HepG2 (cell line): ENCODE measurements around the gene PSD. TPM values are rescaled to one million over a fixed set of nuclear protein-coding genes. Genes with fewer than 3 reads are reported as not detected.

Experiments used
- ATAC-seq: fragments of 200-7000 bp; cut with Tn5 transposase; 3 replicates; pipeline ENCODE4 v1.9.1; 2020; ENCODE audit warnings: mild to moderate bottlenecking, moderate library complexity
- BruUV-seq: library from RNA; stranded (reverse); fragments of 400-500 nt; replicated peaks from 2 replicates; lab custom pipeline; 2021; lab: Mats Ljungman, UMichigan
- CTCF ChIA-PET: fragments of 300-600 bp; formaldehyde crosslinking; extraction: SDS; loops from one replicate; lab custom pipeline; 2021; ENCODE audit warnings: low total read pairs, inconsistent platforms, low intra/inter-chr PET ratio; lab: Yijun Ruan, JAX
- POLR2A ChIA-PET: fragments of 350-600 bp; sonication (Branson Sonifier 250); formaldehyde crosslinking; loops from one replicate; lab custom pipeline; 2020; ENCODE audit warnings: antibody characterized with exemption, inconsistent platforms; lab: Yijun Ruan, JAX
- DNase-seq: peaks from one replicate; pipeline ENCODE4 v3.0.0-alpha.2; 2015; ENCODE audit warnings: low spot score
- FAIRE-seq: peaks from 3 replicates; lab custom pipeline; 2011; peaks lifted over from hg19 to GRCh38; lab: Jason Lieb, UNC
- H2AFZ ChIP-seq: one replicate; pipeline ENCODE4 v1.6.1; 2011; ENCODE audit warnings: low read length, inconsistent platforms
- H3K27ac ChIP-seq: fragments of 300-600 bp; 3 replicates; pipeline ENCODE4 v1.8.0; 2011; ENCODE audit warnings: mixed run types, mild to moderate bottlenecking, mixed read lengths, low read length, inconsistent platforms; ENCODE audit not compliant: insufficient read depth; ENCODE audit errors: extremely low read length
- H3K27me3 ChIP-seq, 2 experiments: fragments of 200-600 bp in 1 of 2; 2 replicates in 1 of 2; 3 replicates in 1 of 2; pipeline versions ENCODE4 v1.6.0 to v1.8.0; 2011; ENCODE audit warnings: low read length in 2 of 2, mild to moderate bottlenecking in 2 of 2, moderate library complexity in 2 of 2, inconsistent platforms in 1 of 2; ENCODE audit not compliant: insufficient read depth in 2 of 2, control insufficient read depth in 1 of 2
- H3K36me3 ChIP-seq, 2 experiments: fragments of 200-600 bp in 1 of 2; replicated peaks in 1 of 2; 2 replicates in 1 of 2; 3 replicates in 1 of 2; pipeline versions ENCODE4 v1.5.1 to v1.8.0; 2011; ENCODE audit warnings: low read length in 2 of 2, inconsistent platforms in 1 of 2; ENCODE audit not compliant: insufficient read depth in 2 of 2, control insufficient read depth in 1 of 2
- H3K4me1 ChIP-seq: 2 replicates; pipeline ENCODE4 v1.5.1; 2012; ENCODE audit warnings: low read length, inconsistent platforms; ENCODE audit not compliant: insufficient read depth
- H3K4me2 ChIP-seq: 2 replicates; pipeline ENCODE4 v1.6.0; 2011; ENCODE audit warnings: low read depth, low read length, inconsistent platforms
- H3K4me3 ChIP-seq, 3 experiments: fragments of 200-600 bp in 1 of 3; sonication (generic), shearing (Covaris generic) in 1 of 3; replicated peaks in 1 of 3; 2 replicates each; pipeline ENCODE4 v1.5.1; 2011 to 2016; ENCODE audit warnings: low read length in 3 of 3, inconsistent platforms in 2 of 3, low read depth in 2 of 3, mild to moderate bottlenecking in 2 of 3, control low read depth in 1 of 3, mixed read lengths in 1 of 3; ENCODE audit not compliant: insufficient read depth in 1 of 3
- H3K79me2 ChIP-seq: one replicate; pipeline ENCODE4 v1.6.1; 2011; ENCODE audit warnings: low read length, inconsistent platforms; ENCODE audit not compliant: insufficient read depth
- H3K9ac ChIP-seq: 2 replicates; pipeline ENCODE4 v1.6.0; 2011; ENCODE audit warnings: mild to moderate bottlenecking, low read depth, low read length, inconsistent platforms; ENCODE audit not compliant: insufficient read depth
- H3K9me3 ChIP-seq: 2 replicates; pipeline ENCODE4 v1.5.1; 2012; ENCODE audit warnings: mild to moderate bottlenecking, low read length
- H4K20me1 ChIP-seq: 2 replicates; pipeline ENCODE4 v1.6.0; 2011; ENCODE audit warnings: inconsistent platforms, mild to moderate bottlenecking, low read length, moderate library complexity; ENCODE audit not compliant: insufficient read depth
- CSRNP2 ChIP-seq: sonication (generic); formaldehyde crosslinking; conservative IDR thresholded peaks from 2 replicates; pipeline ENCODE4 v1.8.0; 2022; ENCODE audit warnings: low read depth, missing genetic modification reagents
- MTA1 ChIP-seq: sonication (generic); formaldehyde crosslinking; IDR thresholded peaks from 2 replicates; pipeline ENCODE4 v1.4.0; 2020; ENCODE audit warnings: missing genetic modification reagents, mild to moderate bottlenecking, borderline replicate concordance
- PHF21A ChIP-seq: sonication (generic); formaldehyde crosslinking; IDR thresholded peaks from 2 replicates; pipeline ENCODE4 v1.5.0; 2020; ENCODE audit warnings: mild to moderate bottlenecking, missing genetic modification reagents
- PHF8 ChIP-seq: sonication (generic); formaldehyde crosslinking; IDR thresholded peaks from 2 replicates; pipeline ENCODE4 v1.5.0; 2020; ENCODE audit warnings: missing genetic modification reagents
- RBFOX2 ChIP-seq: fragments of 200-400 bp; formaldehyde crosslinking; IDR thresholded peaks from 2 replicates; pipeline ENCODE4 v1.6.1; 2017; ENCODE audit warnings: low read depth, mild to moderate bottlenecking, low read length
- REL ChIP-seq: sonication (generic); formaldehyde crosslinking; conservative IDR thresholded peaks from 2 replicates; pipeline ENCODE4 v1.8.0; 2022; ENCODE audit warnings: mild to moderate bottlenecking, missing genetic modification reagents, moderate library complexity
- SAFB2 ChIP-seq: sonication (generic); formaldehyde crosslinking; IDR thresholded peaks from 2 replicates; pipeline ENCODE4 v1.5.1; 2020; ENCODE audit warnings: missing genetic modification reagents, low read depth, mild to moderate bottlenecking, borderline replicate concordance
- ZFP62 ChIP-seq: sonication (generic); formaldehyde crosslinking; IDR thresholded peaks from 2 replicates; pipeline ENCODE4 v1.4.0; 2020; ENCODE audit warnings: missing genetic modification reagents
- ZFX ChIP-seq: sonication (generic); formaldehyde crosslinking; IDR thresholded peaks from 2 replicates; pipeline ENCODE4 v1.4.0; 2020; ENCODE audit warnings: mild to moderate bottlenecking, low read depth, missing genetic modification reagents, moderate library complexity
- ZNF292 ChIP-seq: sonication (generic); formaldehyde crosslinking; IDR thresholded peaks from 2 replicates; pipeline ENCODE4 v1.8.1; 2022; ENCODE audit warnings: mild to moderate bottlenecking, low read depth, missing genetic modification reagents, borderline replicate concordance
- ZNF383 ChIP-seq: sonication (generic); formaldehyde crosslinking; IDR thresholded peaks from 2 replicates; pipeline ENCODE4 v1.4.0; 2020; ENCODE audit warnings: missing genetic modification reagents, mild to moderate bottlenecking, borderline replicate concordance
- ZNF512 ChIP-seq: sonication (generic); formaldehyde crosslinking; IDR thresholded peaks from 2 replicates; pipeline ENCODE4 v1.4.0; 2020; ENCODE audit warnings: mild to moderate bottlenecking, missing genetic modification reagents
- ZNF761 ChIP-seq: sonication (generic); formaldehyde crosslinking; conservative IDR thresholded peaks from 2 replicates; pipeline ENCODE4 v1.4.0; 2020; ENCODE audit warnings: mild to moderate bottlenecking, missing genetic modification reagents
- ZNF772 ChIP-seq: sonication (generic); formaldehyde crosslinking; IDR thresholded peaks from 2 replicates; pipeline ENCODE4 v1.5.0; 2020; ENCODE audit warnings: mild to moderate bottlenecking, missing genetic modification reagents
- ZSCAN31 ChIP-seq: sonication (generic); formaldehyde crosslinking; IDR thresholded peaks from 2 replicates; pipeline ENCODE4 v1.5.0; 2020; ENCODE audit warnings: low read depth, mild to moderate bottlenecking, missing genetic modification reagents
- WGBS: methylation state at CpG from one replicate; pipeline ENCODE4 v1.1.6; 2017; ENCODE audit warnings: low lambda C conversion rate; 5-methylcytosine and 5-hydroxymethylcytosine counted together
- in situ Hi-C: cut with HindIII; loops from 2 replicates; pipeline ENCODE4 v1.10.0; 2017; ENCODE audit warnings: low pct_unique_long_range_greater_than_20kb; ENCODE audit not compliant: extremely low pct_ligation_motif_present
- intact Hi-C: fragments of 100-400 bp; cut with micrococcal nuclease; formaldehyde crosslinking; loops from one replicate; pipeline ENCODE4 v1.10.0; 2022; ENCODE audit not compliant: unreplicated experiment
- polyA plus RNA-seq, 8 experiments: library from polyadenylated mRNA; depleted of rRNA in 3 of 8; stranded (reverse) in 7 of 8; unstranded in 1 of 8; fragments of >200 nt; fragmentation: Illumina TruSeq in 4 of 8; extraction: Trizol in 4 of 8; gene quantifications; 2 replicates each; pipeline versions ENCODE4 v1.2.1 to v1.2.3, GENCODE V29; 2011 to 2016; ENCODE audit warnings: low read depth in 4 of 8, missing spikeins in 1 of 8, mixed read lengths in 1 of 8; ENCODE audit not compliant: insufficient read depth in 1 of 8
- total RNA-seq, 5 experiments: library from RNA; depleted of rRNA; stranded (reverse); fragments of >200 nt; fragmentation: Illumina TruSeq; extraction: Trizol; gene quantifications; 2 replicates each; pipeline ENCODE4 v1.2.3, GENCODE V29; 2016; ENCODE audit warnings: low read depth in 1 of 5

PSD gene
- total and polyA plus RNA-seq, 2 of the 13 experiments (the other 11 are each of a cell fraction or from before 2014, with no cell fraction given) = 0.35 to 0.58 TPM

- DNase-seq (no peak), FAIRE-seq (no peak), ATAC-seq (peak; percentile 4; the same call in 1 of the 3 replicates)
- Histone ChIP-seq H3K4me2 (peak overlapping the region; percentile 96), H3K36me3 (no peaks in the 10 kb centered on the region), H3K4me3 (peak overlapping the region; percentile 25 to 74 (median 43)), H3K9me3 (no peaks in the 10 kb centered on the region), H3K9ac (peak overlapping the region; percentile 41; the same call in 1 of the 2 replicates), H4K20me1 (no peaks in the 10 kb centered on the region), H2AFZ (peak overlapping the region; percentile 85), H3K27ac (no peak overlapping the region), H3K4me1 (peaks cover 58% of the 10 kb centered on the region), H3K79me2 (no peaks in the 10 kb centered on the region), H3K27me3 (no peaks in the 10 kb centered on the region)
- POLR2A ChIA-PET = interaction anchor here (1.2 to 4.6 kb wide), 5 partner anchors 9 to 42 kb away, joined by 3 to 73 read pairs (median 29); partner anchors contain the start of genes ACTR1A, C10orf95, CUEDC2 and FBXL15
- CTCF ChIA-PET = no interaction called here
- WGBS = 43% methylated on average over 8 of the region's 8 CpGs
- BruUV-seq = no TSS peak
- intact Hi-C loops (loop anchor here (2.0 kb wide), 1 partner anchor 68 kb away; no protein-coding TSS in a partner anchor), in situ Hi-C loops (loop anchor here (5.0 kb wide), 1 partner anchor 39 kb away; the partner anchor contains the start of gene FBXL15)
- TF ChIP-seq ZNF761 (CRISPR knock-in tag) = 0 out of 2 replicates have a peak, but pooled peaks have one; percentile 17
- no peak for TF ChIP-seq PHF8 (CRISPR knock-in tag)
- 0 out of 2 replicates have a peak, but pooled peaks have one; percentile 18 for TF ChIP-seq ZNF772 (CRISPR knock-in tag)
- no peak for TF ChIP-seq REL
- TF ChIP-seq ZSCAN31 (CRISPR knock-in tag) = peak; percentile 13; the same call in 1 of the 2 replicates
- no peak for TF ChIP-seq MTA1
- 0 out of 2 replicates have a peak, but pooled peaks have one; percentile 17 for TF ChIP-seq PHF21A (CRISPR knock-in tag)
- peak; percentile 15 for TF ChIP-seq ZFX
- no peak for TF ChIP-seq CSRNP2 (CRISPR knock-in tag)
- TF ChIP-seq ZNF292 (CRISPR knock-in tag) = no peak
- 0 out of 2 replicates have a peak, but pooled peaks have one; percentile 9 for TF ChIP-seq ZNF383 (CRISPR knock-in tag)
- no peak for TF ChIP-seq ZNF512 (CRISPR knock-in tag)
- TF ChIP-seq RBFOX2 = no peak
- no peak for TF ChIP-seq ZFP62 (CRISPR knock-in tag)
- no peak for TF ChIP-seq SAFB2 (CRISPR knock-in tag)
Measured at GRCh38 chr10:102460836-102461186, 42.2 kb upstream of the PSD start.
